Fibroblast of mammary gland (primary cell): Measurements from ENCODE around the gene LEPROT.
A peak's percentile ranks its signal among the peaks of the same experiment; 100 is the strongest.
"Not testable (repeated sequence)": the region's sequence is repeated elsewhere in the genome, so short reads cannot be mapped to it uniquely, and the experiment has no call there.

Source experiments
- DNase-seq: peaks from one replicate; pipeline ENCODE4 v3.0.0-alpha.2; 2010; ENCODE audit warnings: low read depth
- H3K4me3 ChIP-seq: 2 replicates; pipeline ENCODE4 v1.5.1; 2011; ENCODE audit warnings: low read depth, mild to moderate bottlenecking, low read length, moderate library complexity; ENCODE audit not compliant: control insufficient read depth
- CTCF ChIP-seq: conservative IDR thresholded peaks from 2 replicates; pipeline ENCODE4 v1.5.1; 2011; ENCODE audit warnings: low read depth, low read length, inconsistent platforms; ENCODE audit not compliant: control insufficient read depth, insufficient read depth

LEPROT gene

GRCh38 chr1:65459397-65459768 is 38.9 kb downstream of the LEPROT start:
- peak; percentile 54 for DNase-seq
- peak; percentile 75 for TF ChIP-seq CTCF
- H3K4me3 ChIP-seq = no peak overlapping the region

- DNase-seq, H3K4me3 ChIP-seq: not testable (repeated sequence)
Measured at GRCh38 chr1:65465837-65466236, 45.4 kb downstream of the LEPROT start.

GRCh38 chr1:65467536-65467935 is 47.1 kb downstream of the LEPROT start:
- no peak overlapping the region for H3K4me3 ChIP-seq
- no peak for DNase-seq
- TF ChIP-seq CTCF = no peak

- no peak for DNase-seq
- H3K4me3 ChIP-seq = no peak overlapping the region
- no peak for TF ChIP-seq CTCF
Measured at GRCh38 chr1:65469126-65469888, 48.8 kb downstream of the LEPROT start.

DNA sequence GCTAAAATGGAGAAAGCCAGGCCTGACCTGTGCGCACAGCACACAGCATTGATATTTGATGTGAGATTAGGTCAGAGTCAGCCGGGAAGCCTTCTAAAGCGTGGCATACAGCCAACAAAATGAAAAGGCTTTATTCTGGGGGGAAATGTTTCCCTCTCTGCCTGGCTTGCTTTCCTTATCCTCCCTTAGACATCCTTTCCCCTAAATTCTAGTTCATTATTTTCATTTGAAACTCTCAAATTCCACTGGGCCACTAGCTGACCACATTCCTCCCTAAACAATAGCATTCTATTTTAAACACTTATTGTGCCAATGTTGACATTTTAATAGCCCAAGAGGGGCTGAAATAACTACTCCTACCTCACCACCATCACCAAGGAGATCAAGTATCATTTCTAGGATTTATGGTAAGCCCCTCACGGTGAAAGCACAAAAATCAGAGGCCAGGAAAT is 49.4 kb downstream of the LEPROT start:
- TF ChIP-seq CTCF = no peak
- DNase-seq = no peak
- no peak overlapping the region for H3K4me3 ChIP-seq

GRCh38 chr1:65470766-65471165 is 50.3 kb downstream of the LEPROT start:
- no peak for TF ChIP-seq CTCF
- peak; percentile 64 for DNase-seq
- no peak overlapping the region for H3K4me3 ChIP-seq

- no peak for TF ChIP-seq CTCF
- no peak for DNase-seq
- H3K4me3 ChIP-seq = no peak overlapping the region
Measured at GRCh38 chr1:65471213-65471833, 50.9 kb downstream of the LEPROT start.
